ENCODE data around the gene FAM13A. TPM values are rescaled to one million over a fixed set of nuclear protein-coding genes. Genes with fewer than 3 reads are reported as not detected.

FAM13A gene
- total and polyA plus RNA-seq, 2 experiments from 2014 or later, result 19.3 to 44.2 TPM

DNA sequence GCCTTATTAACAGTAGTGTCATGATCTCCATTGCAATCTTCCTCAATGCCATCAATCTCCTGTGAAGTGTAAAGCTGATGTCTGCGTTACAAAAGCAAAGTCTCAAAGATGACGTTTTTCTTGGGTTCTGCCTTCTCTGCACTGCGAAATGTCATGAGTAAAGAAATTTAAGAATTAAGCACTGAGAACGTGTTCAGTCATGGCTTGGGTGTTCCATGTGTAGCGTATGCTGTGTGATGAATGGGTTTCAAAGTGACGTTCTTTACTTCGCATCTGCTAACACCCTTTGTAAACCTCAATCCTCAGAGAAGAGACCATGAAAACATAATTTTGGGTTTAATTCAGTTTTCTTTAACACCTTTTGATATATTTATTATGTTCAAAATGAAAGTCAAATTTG lies 360.4 kb downstream of the FAM13A start:
- H3K27ac ChIP-seq, result no peak overlapping the region
- H3K36me3 ChIP-seq (replicated peaks; ENCODE audit: insufficient read depth, low read depth), result no peaks in the 10 kb centered on the region
- H3K4me2 ChIP-seq, result peak overlapping the region; percentile 80
- H3K4me3 ChIP-seq, result peak overlapping the region; percentile 40
- DNase-seq (ENCODE audit: low spot score), result no peak
- no peaks in the 10 kb centered on the region for H3K79me2 ChIP-seq
- H3K9me2 ChIP-seq (replicated peaks; ENCODE audit: insufficient read depth), result no peaks in the 10 kb centered on the region
- H2AFZ ChIP-seq, result peak overlapping the region; percentile 71
- 71% methylated on average over 7 of the region's 7 CpGs for WGBS (ENCODE audit: low lambda C conversion rate, missing lambda C conversion rate)
- H3K4me1 ChIP-seq (ENCODE audit: insufficient read depth), result no peaks in the 10 kb centered on the region
- TF ChIP-seq EZH2phosphoT487 (IDR thresholded peaks at IDR 0.05; ENCODE audit: low read depth, severe bottlenecking, unreplicated experiment), result no peak
- TF ChIP-seq CTCF (IDR thresholded peaks at IDR 0.05; ENCODE audit: poor library complexity), result no peak
- no peak for TF ChIP-seq EZH2 (IDR thresholded peaks at IDR 0.05; ENCODE audit: borderline replicate concordance)
- H3K27me3 ChIP-seq, result no peaks in the 10 kb centered on the region
- no peaks in the 10 kb centered on the region for H3K9me3 ChIP-seq (ENCODE audit: low read depth)
- H4K20me1 ChIP-seq (ENCODE audit: insufficient read depth, poor library complexity, severe bottlenecking), result no peaks in the 10 kb centered on the region

DNA sequence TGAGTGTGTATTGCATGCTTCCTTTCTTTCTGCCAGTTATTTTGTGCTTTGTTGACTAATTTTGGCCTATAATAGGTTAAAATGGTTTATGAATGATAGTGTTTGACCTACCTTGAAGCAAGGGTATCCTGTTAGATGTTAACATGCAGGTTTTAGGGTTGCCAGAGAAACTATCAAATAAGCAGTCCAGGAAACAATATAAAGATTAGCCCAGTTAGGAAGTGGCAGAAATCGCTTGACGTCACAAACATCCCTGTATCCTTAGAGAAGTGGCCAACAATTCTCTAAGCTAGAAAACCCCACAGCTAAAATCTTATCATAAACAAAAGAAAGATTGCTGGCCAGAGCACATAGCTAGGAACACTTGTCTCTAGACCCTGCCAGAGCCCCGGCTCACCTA lies 363.2 kb downstream of the FAM13A start:
- Histone ChIP-seq H3K79me2 (no peaks in the 10 kb centered on the region), H3K36me3 (replicated peaks; ENCODE audit: insufficient read depth, low read depth) (no peaks in the 10 kb centered on the region), H3K4me3 (no peak overlapping the region), H3K9me3 (ENCODE audit: low read depth) (no peaks in the 10 kb centered on the region), H3K4me1 (ENCODE audit: insufficient read depth) (no peaks in the 10 kb centered on the region), H3K27ac (no peak overlapping the region), H4K20me1 (ENCODE audit: insufficient read depth, poor library complexity, severe bottlenecking) (no peaks in the 10 kb centered on the region), H2AFZ (no peak overlapping the region), H3K4me2 (no peak overlapping the region), H3K27me3 (no peaks in the 10 kb centered on the region), H3K9me2 (replicated peaks; ENCODE audit: insufficient read depth) (no peaks in the 10 kb centered on the region)
- DNase-seq (ENCODE audit: low spot score), result no peak
- 77% methylated on average over 3 of the region's 3 CpGs for WGBS (ENCODE audit: low lambda C conversion rate, missing lambda C conversion rate)
- TF ChIP-seq CTCF (IDR thresholded peaks at IDR 0.05; ENCODE audit: poor library complexity) (no peak), EZH2phosphoT487 (IDR thresholded peaks at IDR 0.05; ENCODE audit: low read depth, severe bottlenecking, unreplicated experiment) (no peak), EZH2 (IDR thresholded peaks at IDR 0.05; ENCODE audit: borderline replicate concordance) (no peak)

DNA sequence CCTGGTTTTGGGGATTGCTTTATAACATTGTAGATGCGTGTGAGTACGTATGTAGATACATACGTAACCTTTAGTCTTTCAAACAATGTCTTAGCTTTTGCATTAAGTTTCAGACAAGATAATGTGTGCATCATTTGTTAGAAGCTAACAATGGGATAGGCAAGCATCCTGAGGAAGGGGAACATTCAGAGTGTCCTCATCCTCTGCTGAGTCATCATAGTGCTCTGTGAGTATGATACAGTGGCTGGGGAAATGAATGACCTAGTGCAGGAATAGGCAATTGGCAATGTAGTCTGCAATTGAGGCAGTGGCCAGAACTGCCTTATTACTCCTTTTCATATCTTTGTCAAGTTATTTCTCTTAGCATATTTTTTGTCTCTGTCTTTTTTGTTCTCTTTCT lies 366.6 kb downstream of the FAM13A start:
- Histone ChIP-seq H4K20me1 (ENCODE audit: insufficient read depth, poor library complexity, severe bottlenecking) (no peaks in the 10 kb centered on the region), H3K36me3 (replicated peaks; ENCODE audit: insufficient read depth, low read depth) (no peaks in the 10 kb centered on the region), H2AFZ (no peak overlapping the region), H3K27me3 (no peaks in the 10 kb centered on the region), H3K9me3 (ENCODE audit: low read depth) (no peaks in the 10 kb centered on the region), H3K4me3 (no peak overlapping the region), H3K79me2 (no peaks in the 10 kb centered on the region), H3K4me1 (ENCODE audit: insufficient read depth) (no peaks in the 10 kb centered on the region), H3K4me2 (no peak overlapping the region), H3K27ac (no peak overlapping the region), H3K9me2 (replicated peaks; ENCODE audit: insufficient read depth) (no peaks in the 10 kb centered on the region)
- 89% methylated on average over 3 of the region's 3 CpGs for WGBS (ENCODE audit: low lambda C conversion rate, missing lambda C conversion rate)
- no peak for DNase-seq (ENCODE audit: low spot score)
- TF ChIP-seq EZH2phosphoT487 (IDR thresholded peaks at IDR 0.05; ENCODE audit: low read depth, severe bottlenecking, unreplicated experiment), result no peak
- TF ChIP-seq CTCF (IDR thresholded peaks at IDR 0.05; ENCODE audit: poor library complexity), result no peak
- TF ChIP-seq EZH2 (IDR thresholded peaks at IDR 0.05; ENCODE audit: borderline replicate concordance), result no peak

DNA sequence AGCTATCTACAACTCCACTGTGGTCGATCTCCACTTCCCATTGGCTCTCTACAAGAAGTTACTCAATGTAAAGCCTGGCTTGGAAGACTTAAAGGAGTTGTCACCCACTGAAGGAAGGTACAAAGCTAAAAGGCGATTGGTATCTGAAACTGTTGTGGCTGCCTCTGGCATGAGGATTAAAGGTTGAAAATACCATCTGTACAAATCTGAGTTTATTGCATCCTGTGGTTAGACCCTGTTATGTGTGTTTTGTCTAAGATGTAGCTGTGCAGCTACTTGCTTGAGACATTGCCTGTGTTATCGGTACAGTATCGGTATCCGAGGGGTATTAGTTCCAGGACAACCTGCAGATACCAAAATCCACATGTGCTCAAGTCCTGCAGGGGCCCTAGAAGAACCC lies 375.8 kb downstream of the FAM13A start:
- 94% methylated on average over 5 of the region's 5 CpGs for WGBS (ENCODE audit: low lambda C conversion rate, missing lambda C conversion rate)
- Histone ChIP-seq H3K36me3 (replicated peaks; ENCODE audit: insufficient read depth, low read depth) (no peaks in the 10 kb centered on the region), H3K27ac (no peak overlapping the region), H3K4me1 (ENCODE audit: insufficient read depth) (no peaks in the 10 kb centered on the region), H3K4me2 (no peak overlapping the region), H3K27me3 (no peaks in the 10 kb centered on the region), H3K4me3 (no peak overlapping the region), H4K20me1 (ENCODE audit: insufficient read depth, poor library complexity, severe bottlenecking) (no peaks in the 10 kb centered on the region), H2AFZ (no peak overlapping the region), H3K79me2 (no peaks in the 10 kb centered on the region), H3K9me2 (replicated peaks; ENCODE audit: insufficient read depth) (no peaks in the 10 kb centered on the region), H3K9me3 (ENCODE audit: low read depth) (no peaks in the 10 kb centered on the region)
- no peak for DNase-seq (ENCODE audit: low spot score)
- TF ChIP-seq EZH2phosphoT487 (IDR thresholded peaks at IDR 0.05; ENCODE audit: low read depth, severe bottlenecking, unreplicated experiment) (no peak), EZH2 (IDR thresholded peaks at IDR 0.05; ENCODE audit: borderline replicate concordance) (no peak), CTCF (IDR thresholded peaks at IDR 0.05; ENCODE audit: poor library complexity) (no peak)

Data from hepatocyte (in vitro differentiated cells).